Measurements from ENCODE around the gene EXT2. TPM values are rescaled to one million over a fixed set of nuclear protein-coding genes. Genes with fewer than 3 reads are reported as not detected.

The EXT2 gene
- total and polyA plus RNA-seq, 3 donors from 2014 or later, result 47.5 to 71.2 (median 60.9) TPM

DNA sequence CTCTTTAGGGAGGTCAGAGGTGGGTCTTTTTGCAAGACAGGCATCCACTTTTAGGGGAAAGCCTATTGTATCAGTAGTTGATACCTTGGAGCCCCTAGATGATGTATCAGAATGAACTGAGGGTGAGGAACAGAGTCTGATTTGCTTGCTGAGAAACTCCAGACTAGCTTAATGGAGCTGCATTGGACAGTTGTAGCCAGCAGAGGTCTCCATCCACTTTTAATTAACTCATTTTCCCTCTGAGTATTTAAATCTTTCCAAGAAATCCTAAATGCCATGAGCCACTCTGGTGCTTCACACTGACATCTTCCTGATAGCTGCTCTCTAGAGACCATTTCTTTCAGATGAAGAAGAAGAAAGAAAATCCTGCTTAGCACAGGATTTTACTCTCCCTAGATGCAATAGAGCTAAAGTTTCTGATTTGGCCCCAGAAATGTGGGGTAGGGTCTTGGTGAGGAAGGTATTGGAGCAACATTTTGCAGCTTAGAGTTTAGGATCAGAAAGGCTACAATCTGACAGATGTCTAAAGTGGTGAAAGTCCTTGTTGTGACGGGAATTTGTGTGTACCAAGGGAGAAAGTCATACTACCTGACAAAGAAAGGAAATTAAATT, 38.0 kb downstream of the EXT2 start:
- DNase-seq, result peak; percentile 23
- no peaks in the 10 kb centered on the region for H3K4me1 ChIP-seq
- intact Hi-C loops (cut with DNase I; ENCODE audit: low total_unique reads), result no loop called here
- TF ChIP-seq, protein P1, sequence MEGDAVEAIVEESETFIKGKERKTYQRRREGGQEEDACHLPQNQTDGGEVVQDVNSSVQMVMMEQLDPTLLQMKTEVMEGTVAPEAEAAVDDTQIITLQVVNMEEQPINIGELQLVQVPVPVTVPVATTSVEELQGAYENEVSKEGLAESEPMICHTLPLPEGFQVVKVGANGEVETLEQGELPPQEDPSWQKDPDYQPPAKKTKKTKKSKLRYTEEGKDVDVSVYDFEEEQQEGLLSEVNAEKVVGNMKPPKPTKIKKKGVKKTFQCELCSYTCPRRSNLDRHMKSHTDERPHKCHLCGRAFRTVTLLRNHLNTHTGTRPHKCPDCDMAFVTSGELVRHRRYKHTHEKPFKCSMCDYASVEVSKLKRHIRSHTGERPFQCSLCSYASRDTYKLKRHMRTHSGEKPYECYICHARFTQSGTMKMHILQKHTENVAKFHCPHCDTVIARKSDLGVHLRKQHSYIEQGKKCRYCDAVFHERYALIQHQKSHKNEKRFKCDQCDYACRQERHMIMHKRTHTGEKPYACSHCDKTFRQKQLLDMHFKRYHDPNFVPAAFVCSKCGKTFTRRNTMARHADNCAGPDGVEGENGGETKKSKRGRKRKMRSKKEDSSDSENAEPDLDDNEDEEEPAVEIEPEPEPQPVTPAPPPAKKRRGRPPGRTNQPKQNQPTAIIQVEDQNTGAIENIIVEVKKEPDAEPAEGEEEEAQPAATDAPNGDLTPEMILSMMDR (IDR thresholded peaks at IDR 0.05), result peak; percentile 36 to 57 (median 52)
- no peak for TF ChIP-seq POLR2A (IDR thresholded peaks at IDR 0.05)
- 81 to 91% methylated on average over 1 of the region's 1 CpG for WGBS, 2 donors
- no peaks in the 10 kb centered on the region for H3K9me3 ChIP-seq
- H3K27ac ChIP-seq, result no peak overlapping the region
- no peaks in the 10 kb centered on the region for H3K36me3 ChIP-seq (ENCODE audit: low read depth, missing control alignments)
- H3K27me3 ChIP-seq, result no peaks in the 10 kb centered on the region
- H3K4me3 ChIP-seq, result no peak overlapping the region

DNA sequence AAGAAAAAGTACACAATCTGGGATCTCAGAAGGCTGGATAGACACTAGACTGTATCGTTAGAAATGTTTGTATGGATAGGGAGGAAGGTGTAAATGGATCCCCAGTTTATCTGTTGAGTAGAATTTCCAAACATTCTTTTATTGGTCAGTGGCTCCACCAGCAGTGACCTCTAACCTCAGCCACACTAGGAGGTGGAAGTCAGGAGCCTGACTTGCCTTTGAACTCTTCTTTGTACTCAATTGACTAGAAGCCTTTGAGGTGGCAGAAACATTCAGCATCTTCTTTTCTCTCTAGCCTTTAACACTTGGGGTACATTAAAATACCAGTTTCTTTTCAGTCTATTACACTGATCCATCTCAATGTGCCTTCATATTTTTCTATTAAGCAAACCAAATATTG, 39.1 kb downstream of the EXT2 start:
- 80 to 82% methylated on average over 1 of the region's 1 CpG for WGBS, 2 donors
- DNase-seq, result no peak
- Histone ChIP-seq H3K9me3 (no peaks in the 10 kb centered on the region), H3K27ac (no peak overlapping the region), H3K27me3 (no peaks in the 10 kb centered on the region), H3K4me3 (no peak overlapping the region), H3K36me3 (ENCODE audit: low read depth, missing control alignments) (no peaks in the 10 kb centered on the region), H3K4me1 (no peaks in the 10 kb centered on the region)
- TF ChIP-seq, protein P1 (IDR thresholded peaks at IDR 0.05), result no peak
- no peak for TF ChIP-seq POLR2A (IDR thresholded peaks at IDR 0.05)
- intact Hi-C loops (cut with DNase I; ENCODE audit: low total_unique reads), result no loop called here

DNA sequence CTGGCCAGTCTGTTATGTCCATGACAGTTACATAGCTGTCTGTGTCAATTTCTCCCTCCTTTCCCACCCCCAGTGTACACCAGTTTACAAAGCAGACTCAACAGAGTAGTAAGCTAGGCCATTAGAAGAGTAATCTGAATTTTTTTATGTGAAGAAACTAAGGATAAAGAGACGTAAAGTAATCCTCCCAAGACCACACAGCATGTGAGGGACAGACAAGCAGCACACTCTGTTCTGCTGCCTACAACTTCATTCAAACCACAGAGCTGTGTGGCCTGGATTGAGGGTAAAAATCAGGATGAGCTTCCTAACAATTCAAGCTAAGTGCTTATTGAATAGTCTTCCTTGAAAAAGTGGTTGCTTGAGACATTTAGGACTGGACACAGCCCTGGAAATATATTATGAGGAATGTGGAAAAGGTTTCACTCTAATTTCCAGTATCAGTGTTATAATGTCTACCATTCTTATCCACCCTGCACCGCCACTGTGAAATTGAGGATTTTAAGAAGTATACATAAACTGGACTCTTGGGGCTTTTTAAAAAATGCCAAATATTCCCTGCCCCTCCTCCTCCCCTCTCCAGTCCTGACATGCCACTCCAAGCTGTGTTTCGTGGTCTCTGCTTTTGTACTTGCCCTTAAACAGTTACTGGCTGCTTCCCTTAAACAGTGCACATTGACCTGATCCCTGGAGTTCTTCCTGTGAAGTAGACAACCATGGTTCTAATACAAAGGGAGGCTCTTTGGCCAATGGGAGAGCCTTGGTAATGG, 40.9 kb downstream of the EXT2 start:
- H3K27me3 ChIP-seq, result no peaks in the 10 kb centered on the region
- H3K4me1 ChIP-seq, result no peaks in the 10 kb centered on the region
- no peak for TF ChIP-seq POLR2A (IDR thresholded peaks at IDR 0.05)
- TF ChIP-seq, protein P1 (IDR thresholded peaks at IDR 0.05), result no peak
- no peak overlapping the region for H3K4me3 ChIP-seq
- intact Hi-C loops (cut with DNase I; ENCODE audit: low total_unique reads), result no loop called here
- H3K27ac ChIP-seq, result no peak overlapping the region
- no peaks in the 10 kb centered on the region for H3K36me3 ChIP-seq (ENCODE audit: low read depth, missing control alignments)
- 73 to 77% methylated on average over 3 of the region's 3 CpGs for WGBS, 2 donors
- no peak for DNase-seq
- H3K9me3 ChIP-seq, result no peaks in the 10 kb centered on the region

DNA sequence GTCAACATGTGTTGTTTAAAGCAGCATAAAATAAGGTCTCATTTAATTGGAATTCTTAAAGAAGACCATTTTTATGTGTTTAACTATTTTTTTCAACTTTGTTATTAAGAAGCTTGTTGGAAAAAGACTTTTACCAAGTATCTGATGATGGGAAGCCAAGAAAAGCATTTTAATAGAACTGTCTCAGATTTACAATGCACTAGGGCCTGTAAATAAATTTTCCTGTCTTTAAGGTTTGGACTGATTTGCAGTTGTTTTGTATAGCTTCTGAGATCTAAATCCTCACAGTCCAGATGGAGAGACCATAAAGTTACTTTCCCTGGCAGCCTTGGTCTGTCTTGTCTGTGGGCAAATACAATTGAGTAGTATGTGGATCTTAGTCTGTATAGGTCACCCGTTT, 41.6 kb downstream of the EXT2 start:
- WGBS, 2 donors, result 88 to 90% methylated on average over 1 of the region's 1 CpG
- Histone ChIP-seq H3K9me3 (no peaks in the 10 kb centered on the region), H3K36me3 (ENCODE audit: low read depth, missing control alignments) (no peaks in the 10 kb centered on the region), H3K4me3 (no peak overlapping the region), H3K27ac (no peak overlapping the region), H3K27me3 (no peaks in the 10 kb centered on the region), H3K4me1 (no peaks in the 10 kb centered on the region)
- no peak for DNase-seq
- TF ChIP-seq POLR2A (IDR thresholded peaks at IDR 0.05), result no peak
- intact Hi-C loops (cut with DNase I; ENCODE audit: low total_unique reads), result no loop called here

DNA sequence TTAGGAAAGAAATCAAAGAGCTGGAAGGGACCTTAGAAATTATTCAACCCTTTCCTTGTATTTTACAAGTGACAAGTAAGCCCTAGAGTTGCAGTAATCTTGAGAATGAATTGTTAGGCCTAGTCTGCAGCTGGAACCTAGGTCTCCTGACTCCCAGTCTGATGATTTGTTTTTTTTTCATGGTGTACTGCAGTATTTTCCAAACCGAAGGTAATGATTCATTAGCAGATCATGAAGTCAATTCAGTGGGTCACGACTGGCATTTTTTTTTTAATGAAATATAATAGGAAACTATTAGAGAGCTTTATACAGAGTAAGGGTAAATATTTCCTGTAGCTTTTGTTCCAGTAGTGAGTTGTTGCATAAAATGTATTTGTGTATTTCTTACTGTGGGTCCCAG, 42.8 kb downstream of the EXT2 start:
- Histone ChIP-seq H3K4me1 (no peaks in the 10 kb centered on the region), H3K27ac (no peak overlapping the region), H3K27me3 (no peaks in the 10 kb centered on the region), H3K36me3 (ENCODE audit: low read depth, missing control alignments) (no peaks in the 10 kb centered on the region), H3K9me3 (no peaks in the 10 kb centered on the region), H3K4me3 (no peak overlapping the region)
- no peak for TF ChIP-seq POLR2A (IDR thresholded peaks at IDR 0.05)
- TF ChIP-seq, protein P1 (IDR thresholded peaks at IDR 0.05), result no peak
- no peak for DNase-seq
- WGBS, 2 donors, result 78 to 91% methylated on average over 2 of the region's 2 CpGs
- intact Hi-C loops (cut with DNase I; ENCODE audit: low total_unique reads), result no loop called here

All from testis (tissue), 3 donors.